Loucy (cell line): Measurements from ENCODE around the gene YOD1.

Source experiments
- H2AFZ ChIP-seq: fragments of 200-600 bp; sonication (generic); 2 replicates; pipeline ENCODE4 v1.6.0; 2016; ENCODE audit warnings: antibody characterized with exemption, mild to moderate bottlenecking, low read length, moderate library complexity
- H3F3A ChIP-seq: fragments of 200-600 bp; 2 replicates; pipeline ENCODE4 v1.6.0; 2016; ENCODE audit warnings: antibody characterized with exemption, low read depth, mild to moderate bottlenecking
- H3K27me3 ChIP-seq: fragments of 200-600 bp; sonication (generic); 2 replicates; pipeline ENCODE4 v1.6.1; 2014; ENCODE audit warnings: low read length, mild to moderate bottlenecking; ENCODE audit not compliant: insufficient read depth, poor library complexity, severe bottlenecking
- H3K36me3 ChIP-seq: fragments of 200-600 bp; sonication (generic); 2 replicates; pipeline ENCODE4 v1.6.1; 2016; ENCODE audit warnings: low read length; ENCODE audit not compliant: insufficient read depth
- H3K4me1 ChIP-seq: fragments of 200-600 bp; sonication (generic); 2 replicates; pipeline ENCODE4 v1.5.1; 2014; ENCODE audit warnings: low read length, mild to moderate bottlenecking; ENCODE audit not compliant: insufficient read depth, poor library complexity, severe bottlenecking
- H3K4me2 ChIP-seq: fragments of 200-600 bp; sonication (generic); 2 replicates; pipeline ENCODE4 v1.6.0; 2014; ENCODE audit warnings: antibody characterized with exemption, low read length, low read depth, mild to moderate bottlenecking; ENCODE audit not compliant: poor library complexity, severe bottlenecking
- H3K4me3 ChIP-seq: fragments of 200-600 bp; sonication (generic); 2 replicates; pipeline ENCODE4 v1.5.1; 2014; ENCODE audit warnings: low read length, mild to moderate bottlenecking, mixed read lengths; ENCODE audit not compliant: poor library complexity, severe bottlenecking
- H3K79me2 ChIP-seq: fragments of 200-600 bp; sonication (generic); 2 replicates; pipeline ENCODE4 v1.6.1; 2014; ENCODE audit warnings: low read length; ENCODE audit not compliant: insufficient read depth
- H3K9ac ChIP-seq: fragments of 200-600 bp; sonication (generic); 2 replicates; pipeline ENCODE4 v1.6.0; 2014; ENCODE audit warnings: mild to moderate bottlenecking, low read depth, low read length, moderate library complexity; ENCODE audit not compliant: poor library complexity, severe bottlenecking
- H3K9me2 ChIP-seq: fragments of 200-600 bp; sonication (generic); replicated peaks from 2 replicates; pipeline ENCODE4 v1.6.1; 2016; ENCODE audit warnings: low read depth, low read length, mixed read lengths
- H3K9me3 ChIP-seq: fragments of 200-600 bp; sonication (generic); 2 replicates; pipeline ENCODE4 v1.6.1; 2014; ENCODE audit warnings: mild to moderate bottlenecking, antibody characterized with exemption, low read length, low read depth; ENCODE audit not compliant: insufficient read depth
- H4K20me1 ChIP-seq: fragments of 200-600 bp; sonication (generic); 2 replicates; pipeline ENCODE4 v1.6.0; 2014; ENCODE audit warnings: antibody characterized with exemption, low read length, mild to moderate bottlenecking; ENCODE audit not compliant: insufficient read depth, poor library complexity, severe bottlenecking
- EZH2phosphoT487 ChIP-seq: fragments of 200-600 bp; IDR thresholded peaks from 2 replicates; pipeline ENCODE4 v1.6.1; 2018; ENCODE audit warnings: antibody characterized with exemption, mild to moderate bottlenecking, moderate library complexity, borderline replicate concordance
- TF ChIP-seq, protein P1 (sequence below): fragments of 200-600 bp; sonication (generic); conservative IDR thresholded peaks from 2 replicates; pipeline ENCODE4 v1.5.1; 2014; ENCODE audit warnings: mild to moderate bottlenecking, antibody characterized with exemption, low read length

YOD1 gene

DNA sequence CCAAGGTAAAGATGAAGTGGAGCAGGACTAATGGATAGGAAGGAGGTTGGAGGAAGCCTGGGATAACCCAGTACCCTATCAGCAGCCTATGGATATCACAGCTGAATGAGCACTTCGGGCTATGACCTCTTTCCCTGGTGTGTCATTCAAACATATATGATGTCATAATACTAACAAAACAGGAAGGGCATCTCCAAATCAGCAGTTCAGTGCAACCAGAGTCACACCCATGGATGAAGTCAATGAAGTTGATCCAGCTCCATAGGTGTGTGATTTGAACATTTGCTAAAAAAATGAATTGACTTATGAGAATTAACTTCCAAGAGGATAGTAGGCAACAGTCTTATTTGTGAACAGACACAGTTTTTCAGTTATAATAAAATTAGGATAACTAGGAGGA is 16.8 kb downstream of the YOD1 start:
- no peaks in the 10 kb centered on the region for H3K4me1 ChIP-seq
- TF ChIP-seq, protein P1, sequence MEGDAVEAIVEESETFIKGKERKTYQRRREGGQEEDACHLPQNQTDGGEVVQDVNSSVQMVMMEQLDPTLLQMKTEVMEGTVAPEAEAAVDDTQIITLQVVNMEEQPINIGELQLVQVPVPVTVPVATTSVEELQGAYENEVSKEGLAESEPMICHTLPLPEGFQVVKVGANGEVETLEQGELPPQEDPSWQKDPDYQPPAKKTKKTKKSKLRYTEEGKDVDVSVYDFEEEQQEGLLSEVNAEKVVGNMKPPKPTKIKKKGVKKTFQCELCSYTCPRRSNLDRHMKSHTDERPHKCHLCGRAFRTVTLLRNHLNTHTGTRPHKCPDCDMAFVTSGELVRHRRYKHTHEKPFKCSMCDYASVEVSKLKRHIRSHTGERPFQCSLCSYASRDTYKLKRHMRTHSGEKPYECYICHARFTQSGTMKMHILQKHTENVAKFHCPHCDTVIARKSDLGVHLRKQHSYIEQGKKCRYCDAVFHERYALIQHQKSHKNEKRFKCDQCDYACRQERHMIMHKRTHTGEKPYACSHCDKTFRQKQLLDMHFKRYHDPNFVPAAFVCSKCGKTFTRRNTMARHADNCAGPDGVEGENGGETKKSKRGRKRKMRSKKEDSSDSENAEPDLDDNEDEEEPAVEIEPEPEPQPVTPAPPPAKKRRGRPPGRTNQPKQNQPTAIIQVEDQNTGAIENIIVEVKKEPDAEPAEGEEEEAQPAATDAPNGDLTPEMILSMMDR = no peak
- TF ChIP-seq EZH2phosphoT487 = no peak

DNA sequence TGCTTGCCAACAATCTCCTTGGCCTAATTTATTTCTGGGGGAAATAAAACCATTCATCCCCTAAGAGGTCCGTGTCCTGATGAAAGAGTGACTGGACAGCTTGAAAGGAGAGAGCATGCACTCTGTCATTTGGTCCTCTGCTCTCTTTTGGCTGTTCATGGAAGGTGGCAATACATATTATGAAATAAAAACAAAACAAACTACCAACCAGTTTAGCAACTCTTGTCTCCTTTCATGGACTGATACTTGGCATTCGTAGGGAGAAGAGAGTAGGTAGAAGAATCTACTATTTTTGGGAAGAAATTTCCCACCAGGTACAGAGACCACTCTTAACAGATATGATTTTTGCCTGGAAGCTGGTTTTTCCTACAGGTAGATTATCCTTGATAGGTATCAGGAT is 17.7 kb downstream of the YOD1 start:
- no peaks in the 10 kb centered on the region for H3K9me2 ChIP-seq
- no peak overlapping the region for H3K9ac ChIP-seq
- H3K9me3 ChIP-seq = no peaks in the 10 kb centered on the region
- H3F3A ChIP-seq = no peaks in the 10 kb centered on the region
- no peaks in the 10 kb centered on the region for H3K79me2 ChIP-seq
- no peaks in the 10 kb centered on the region for H3K4me1 ChIP-seq
- TF ChIP-seq, protein P1 = no peak
- no peak for TF ChIP-seq EZH2phosphoT487
- H3K27me3 ChIP-seq = peaks cover 25% of the 10 kb centered on the region
- H2AFZ ChIP-seq = no peak overlapping the region
- H3K36me3 ChIP-seq = no peaks in the 10 kb centered on the region
- no peaks in the 10 kb centered on the region for H4K20me1 ChIP-seq
- H3K4me3 ChIP-seq = no peak overlapping the region
- H3K4me2 ChIP-seq = no peak overlapping the region

More for the DNA sequence above, 16.8 kb downstream of the YOD1 start:
- no peak overlapping the region for H3K4me3 ChIP-seq
- H3K27me3 ChIP-seq = peaks cover 25% of the 10 kb centered on the region
- no peaks in the 10 kb centered on the region for H4K20me1 ChIP-seq
- no peak overlapping the region for H3K9ac ChIP-seq
- no peaks in the 10 kb centered on the region for H3K9me2 ChIP-seq
- no peaks in the 10 kb centered on the region for H3K36me3 ChIP-seq
- H3K9me3 ChIP-seq = no peaks in the 10 kb centered on the region
- H2AFZ ChIP-seq = no peak overlapping the region
- H3K4me2 ChIP-seq = no peak overlapping the region
- no peaks in the 10 kb centered on the region for H3K79me2 ChIP-seq
- H3F3A ChIP-seq = no peaks in the 10 kb centered on the region

DNA sequence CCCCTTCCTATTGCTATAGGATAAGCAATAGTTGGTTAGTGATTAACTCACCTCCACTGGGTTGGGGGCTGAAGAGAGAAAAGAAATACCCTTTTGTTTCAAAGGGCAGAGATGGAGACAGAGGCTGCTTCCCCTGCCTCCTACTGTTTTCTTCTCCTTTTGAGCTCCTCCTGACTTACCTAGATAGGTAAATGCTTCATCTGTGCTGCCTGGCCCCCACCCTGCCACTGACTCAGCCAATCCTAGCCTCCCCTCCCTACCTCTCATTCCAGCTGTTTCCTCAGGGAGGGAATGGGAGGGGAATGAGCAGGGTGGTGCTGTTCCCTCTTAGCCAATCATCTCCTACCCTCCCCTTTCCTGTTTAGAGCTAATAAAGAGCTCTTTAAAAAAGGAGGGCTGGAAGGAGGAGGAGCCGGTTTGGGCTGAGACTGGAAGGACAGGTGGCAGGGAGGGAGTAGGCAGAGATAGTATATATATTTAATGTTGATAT is 18.4 kb downstream of the YOD1 start, which contains the start of gene C1orf116:
TSS of gene C1orf116 (minus strand) at position 229 of the 490 bp plus-strand sequence. CDS start 5,158 bp downstream, outside the sequence.
- Histone ChIP-seq H3K4me3 (no peak within 1 kb of the TSS), H3K4me2 (no peak within 1 kb of the TSS), H3K9ac (no peak within 1 kb of the TSS), H3K36me3 (no peaks in the 10 kb centered on the region), H3K9me3 (no peaks in the 10 kb centered on the region), H4K20me1 (no peaks in the 10 kb centered on the region), H3K4me1 (no peaks in the 10 kb centered on the region), H3K9me2 (no peaks in the 10 kb centered on the region), H3K79me2 (no peaks in the 10 kb centered on the region), H3F3A (no peaks in the 10 kb centered on the region), H2AFZ (no peak within 1 kb of the TSS), H3K27me3 (peaks cover 20% of the 10 kb centered on the region)
- TF ChIP-seq, protein P1 = no peak
- no peak for TF ChIP-seq EZH2phosphoT487
